Upper lobe of left lung (tissue), 6 donors: ENCODE measurements around the gene KCNIP4. TPM values are rescaled to one million over a fixed set of nuclear protein-coding genes. Genes with fewer than 3 reads are reported as not detected.

Experiments
- ATAC-seq, 2 donors: fragments of 200-7000 bp; cut with Tn5 transposase; one replicate each; pipeline ENCODE4 v1.9.1; 2022; ENCODE audit warnings: mild to moderate bottlenecking in 2 of 2, moderate library complexity in 2 of 2; ENCODE audit not compliant: low FRiP score in 2 of 2
- DNase-seq, 2 donors: peaks; one replicate each; pipeline ENCODE4 v3.0.0-alpha.2; 2019 to 2020
- H3K27ac ChIP-seq, 4 donors: fragments of 200-600 bp; sonication (generic); one replicate each; pipeline ENCODE4 v1.5.1; 2016 to 2019
- H3K27me3 ChIP-seq, 4 donors: fragments of 200-600 bp; sonication (generic); one replicate each; pipeline ENCODE4 v1.5.1; 2017 to 2019
- H3K36me3 ChIP-seq, 4 donors: fragments of 200-600 bp; sonication (generic); one replicate each; pipeline ENCODE4 v1.5.1; 2016 to 2019
- H3K4me1 ChIP-seq, 4 donors: fragments of 200-600 bp; sonication (generic); one replicate each; pipeline ENCODE4 v1.5.1; 2018 to 2019
- H3K4me3 ChIP-seq, 4 donors: fragments of 200-600 bp; sonication (generic); one replicate each; pipeline ENCODE4 v1.5.1; 2017 to 2019; ENCODE audit warnings: mild to moderate bottlenecking in 2 of 4, moderate library complexity in 1 of 4
- H3K9me3 ChIP-seq, 4 donors: fragments of 200-600 bp; sonication (generic); one replicate each; pipeline ENCODE4 v1.5.1; 2018 to 2019
- EP300 ChIP-seq, 4 donors: sonication (generic); formaldehyde crosslinking; IDR thresholded peaks; one replicate each; pipeline ENCODE4 v1.5.1; 2017; ENCODE audit warnings: antibody characterized with exemption in 4 of 4, control low read depth in 2 of 4
- POLR2A ChIP-seq, 4 donors: fragments of 450-650 bp; IDR thresholded peaks; one replicate each; pipeline ENCODE4 v1.5.1; 2016 to 2017; ENCODE audit warnings: antibody characterized with exemption in 4 of 4, mild to moderate bottlenecking in 2 of 4
- POLR2AphosphoS5 ChIP-seq, 2 donors: sonication (generic); formaldehyde crosslinking; IDR thresholded peaks; one replicate each; pipeline ENCODE4 v1.5.1; 2017; ENCODE audit warnings: antibody characterized with exemption in 2 of 2
- WGBS, 2 donors: methylation state at CpG; one replicate each; pipeline ENCODE4 v1.1.5; 2017 to 2018; 5-methylcytosine and 5-hydroxymethylcytosine counted together
- total RNA-seq, 6 donors: library from RNA; depleted of rRNA in 4 of 6; stranded (reverse); fragments of >200 nt in 4 of 6; gene quantifications; one replicate each; pipeline versions ENCODE4 v1.1.0 to v1.2.1, GENCODE V29; 2016 to 2021
- TF ChIP-seq, protein P1 (sequence below), 6 experiments: fragments of 450-650 bp in 4 of 6; fragments of 200-600 bp in 2 of 6; sonication (generic) in 2 of 6; IDR thresholded peaks; one replicate each; pipeline ENCODE4 v1.5.1; 2016 to 2019; ENCODE audit warnings: antibody characterized with exemption in 6 of 6
- donor health status: DM: no; HTN: no; CAD: no; lungs with moderate emphysema.
- donor health status: DM: no; HTN: yes; CAD: no; lungs with severe emphysema.

Gene KCNIP4
- total RNA-seq, 6 donors from 2014 or later = 0.20 TPM; not detected in 5

DNA sequence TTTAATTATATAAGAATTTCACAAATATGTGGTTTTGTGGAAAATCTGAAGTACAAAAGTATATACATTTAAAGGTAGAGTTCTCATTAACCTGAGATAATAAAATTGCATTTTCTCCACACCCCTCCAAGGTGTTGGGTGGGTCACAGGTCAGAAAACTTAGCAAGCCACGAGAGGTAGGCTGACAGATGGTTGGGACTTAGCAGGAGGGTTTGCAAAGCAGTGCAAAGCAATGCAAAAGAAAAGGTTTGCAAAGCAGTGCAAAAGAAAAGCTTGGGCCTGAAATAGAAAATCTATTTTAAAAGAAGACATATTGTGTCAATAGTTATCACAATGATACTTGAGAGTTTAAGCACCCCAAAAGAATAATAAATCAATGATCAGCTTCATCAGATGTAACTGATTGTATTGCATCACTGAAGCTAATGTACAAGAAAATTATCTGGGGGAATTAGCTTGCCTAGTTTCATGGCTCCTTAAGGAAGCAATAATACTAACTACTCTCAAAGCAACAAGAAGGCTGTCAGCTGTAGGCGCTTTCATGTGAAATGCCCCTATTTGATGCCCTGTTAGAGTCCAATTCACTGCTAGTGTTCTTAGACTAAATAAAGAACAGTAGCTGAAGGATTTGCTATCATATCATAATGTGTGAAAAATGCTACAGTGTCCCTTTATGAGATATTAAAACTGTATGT lies 319.5 kb downstream of the KCNIP4 start:
- no peaks in the 10 kb centered on the region for H3K27me3 ChIP-seq
- DNase-seq (no peak), ATAC-seq (no peak)
- no peak overlapping the region for H3K4me3 ChIP-seq
- 13 to 15% methylated on average over 2 of the region's 2 CpGs for WGBS, 2 donors
- H3K4me1 ChIP-seq = no peaks in the 10 kb centered on the region
- H3K36me3 ChIP-seq = no peaks in the 10 kb centered on the region
- TF ChIP-seq EP300 (IDR thresholded peaks at IDR 0.05) (no peak), POLR2A (IDR thresholded peaks at IDR 0.05) (no peak), POLR2AphosphoS5 (IDR thresholded peaks at IDR 0.05) (no peak)
- TF ChIP-seq, protein P1, sequence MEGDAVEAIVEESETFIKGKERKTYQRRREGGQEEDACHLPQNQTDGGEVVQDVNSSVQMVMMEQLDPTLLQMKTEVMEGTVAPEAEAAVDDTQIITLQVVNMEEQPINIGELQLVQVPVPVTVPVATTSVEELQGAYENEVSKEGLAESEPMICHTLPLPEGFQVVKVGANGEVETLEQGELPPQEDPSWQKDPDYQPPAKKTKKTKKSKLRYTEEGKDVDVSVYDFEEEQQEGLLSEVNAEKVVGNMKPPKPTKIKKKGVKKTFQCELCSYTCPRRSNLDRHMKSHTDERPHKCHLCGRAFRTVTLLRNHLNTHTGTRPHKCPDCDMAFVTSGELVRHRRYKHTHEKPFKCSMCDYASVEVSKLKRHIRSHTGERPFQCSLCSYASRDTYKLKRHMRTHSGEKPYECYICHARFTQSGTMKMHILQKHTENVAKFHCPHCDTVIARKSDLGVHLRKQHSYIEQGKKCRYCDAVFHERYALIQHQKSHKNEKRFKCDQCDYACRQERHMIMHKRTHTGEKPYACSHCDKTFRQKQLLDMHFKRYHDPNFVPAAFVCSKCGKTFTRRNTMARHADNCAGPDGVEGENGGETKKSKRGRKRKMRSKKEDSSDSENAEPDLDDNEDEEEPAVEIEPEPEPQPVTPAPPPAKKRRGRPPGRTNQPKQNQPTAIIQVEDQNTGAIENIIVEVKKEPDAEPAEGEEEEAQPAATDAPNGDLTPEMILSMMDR (IDR thresholded peaks at IDR 0.05) = no peak
- H3K9me3 ChIP-seq = no peaks in the 10 kb centered on the region
- no peak overlapping the region for H3K27ac ChIP-seq

DNA sequence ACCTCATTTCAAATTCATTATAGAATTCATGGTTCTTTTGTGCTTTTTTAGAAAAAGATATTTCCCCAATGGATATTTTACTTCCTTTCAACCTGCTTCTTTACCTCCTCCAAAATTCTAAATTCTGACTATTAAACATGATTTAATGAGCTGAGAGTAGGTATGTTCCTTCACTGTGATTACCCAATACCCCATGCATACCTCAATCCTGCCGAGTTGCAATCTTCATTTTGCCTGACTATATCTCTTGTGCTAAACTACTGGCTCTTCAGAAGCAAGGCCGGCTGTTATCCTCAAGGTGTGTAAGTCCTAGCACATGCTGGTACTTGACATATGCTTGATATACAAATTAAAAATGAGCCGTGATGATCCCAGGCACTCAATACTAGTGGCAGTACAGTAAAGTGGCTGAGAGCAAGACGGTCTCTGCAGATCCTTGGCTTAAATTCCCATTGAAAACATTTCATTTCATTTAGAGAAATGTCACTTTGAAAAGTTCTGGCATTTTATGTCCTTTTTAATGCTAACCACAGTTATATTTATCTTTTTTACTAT lies 320.4 kb downstream of the KCNIP4 start:
- DNase-seq (no peak), ATAC-seq (no peak)
- no peaks in the 10 kb centered on the region for H3K27me3 ChIP-seq
- no peak overlapping the region for H3K27ac ChIP-seq
- H3K9me3 ChIP-seq = no peaks in the 10 kb centered on the region
- TF ChIP-seq, protein P1 (IDR thresholded peaks at IDR 0.05) = no peak
- TF ChIP-seq EP300 (IDR thresholded peaks at IDR 0.05) = no peak
- 76 to 77% methylated on average over 4 of the region's 4 CpGs for WGBS, 2 donors
- H3K4me1 ChIP-seq = no peaks in the 10 kb centered on the region
- no peaks in the 10 kb centered on the region for H3K36me3 ChIP-seq
- H3K4me3 ChIP-seq = no peak overlapping the region

DNA sequence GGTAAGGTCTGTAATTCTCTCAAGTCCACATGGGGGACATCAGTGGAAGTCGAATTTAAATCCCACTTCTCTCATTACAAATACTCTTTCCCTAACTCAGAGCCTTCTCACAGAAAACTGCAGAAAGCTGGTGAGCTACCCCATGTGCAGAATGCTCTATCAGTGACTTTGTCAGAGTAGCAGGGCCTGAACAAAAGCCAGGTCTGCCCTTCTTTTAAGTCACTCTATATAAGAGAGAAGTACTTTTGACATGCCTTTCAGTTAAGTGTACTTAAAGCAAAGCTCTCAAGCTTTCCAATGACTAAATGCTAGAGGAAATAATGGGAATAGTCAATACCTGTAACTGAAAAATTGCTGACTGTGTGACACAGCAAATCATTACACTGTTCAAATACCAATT lies 323.1 kb downstream of the KCNIP4 start:
- Histone ChIP-seq H3K4me3 (no peak overlapping the region), H3K27me3 (no peaks in the 10 kb centered on the region), H3K4me1 (no peaks in the 10 kb centered on the region), H3K9me3 (no peaks in the 10 kb centered on the region), H3K27ac (no peak overlapping the region), H3K36me3 (no peaks in the 10 kb centered on the region)
- ATAC-seq (no peak), DNase-seq (no peak)
- WGBS, 2 donors = 38 to 50% methylated on average over 1 of the region's 1 CpG
- no peak for TF ChIP-seq POLR2A (IDR thresholded peaks at IDR 0.05)
- TF ChIP-seq EP300 (IDR thresholded peaks at IDR 0.05) = no peak
- no peak for TF ChIP-seq POLR2AphosphoS5 (IDR thresholded peaks at IDR 0.05)
- TF ChIP-seq, protein P1 (IDR thresholded peaks at IDR 0.05) = no peak

DNA sequence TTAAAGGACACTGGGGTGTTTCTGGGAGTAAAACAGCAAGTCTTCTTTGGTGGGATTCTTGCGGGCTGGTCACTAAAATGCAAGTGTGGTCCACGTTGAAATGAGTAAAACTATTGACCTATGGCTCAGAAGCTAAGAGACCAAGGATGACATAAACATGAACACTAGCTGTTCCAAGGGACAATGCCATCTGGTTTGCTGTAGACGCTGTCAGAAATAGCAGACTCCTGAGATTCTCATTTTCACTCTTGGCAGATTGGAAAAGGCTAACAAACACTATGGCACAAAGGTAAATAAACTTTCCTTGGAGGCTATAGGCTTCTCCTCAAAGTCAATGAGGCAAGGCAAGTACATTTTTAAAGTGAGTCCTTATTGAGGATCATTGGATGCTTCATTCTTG lies 343.6 kb downstream of the KCNIP4 start:
- Histone ChIP-seq H3K27me3 (no peaks in the 10 kb centered on the region), H3K4me1 (no peaks in the 10 kb centered on the region), H3K9me3 (no peaks in the 10 kb centered on the region), H3K27ac (no peak overlapping the region), H3K4me3 (no peak overlapping the region), H3K36me3 (no peaks in the 10 kb centered on the region)
- TF ChIP-seq EP300 (IDR thresholded peaks at IDR 0.05) = no peak
- TF ChIP-seq, protein P1 (IDR thresholded peaks at IDR 0.05) = no peak
- no peak for TF ChIP-seq POLR2AphosphoS5 (IDR thresholded peaks at IDR 0.05)
- no peak for TF ChIP-seq POLR2A (IDR thresholded peaks at IDR 0.05)
- ATAC-seq (no peak), DNase-seq (no peak)
- 74 to 76% methylated on average over 3 of the region's 3 CpGs for WGBS, 2 donors

DNA sequence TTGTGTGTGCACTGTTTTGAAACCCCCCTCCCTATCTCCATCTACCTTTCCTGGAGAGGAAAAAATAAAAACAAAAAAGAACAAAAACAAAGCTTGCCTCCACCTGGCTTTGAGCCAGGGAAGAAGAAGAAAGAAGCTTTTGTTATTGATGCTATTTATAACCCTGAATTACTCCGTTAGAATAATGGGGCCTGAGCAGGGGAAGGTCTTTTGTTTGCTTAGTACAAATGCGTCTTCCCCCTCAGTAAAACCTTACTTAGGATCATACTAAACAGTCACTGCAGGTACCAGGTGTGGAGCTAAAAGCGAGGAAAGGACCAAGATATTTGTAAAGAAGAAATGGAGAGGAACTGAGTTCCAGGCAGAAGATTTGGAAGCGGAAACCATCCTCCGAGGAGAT lies 352.1 kb downstream of the KCNIP4 start:
- DNase-seq = no peak
- TF ChIP-seq EP300 (IDR thresholded peaks at IDR 0.05) (no peak), POLR2AphosphoS5 (IDR thresholded peaks at IDR 0.05) (no peak), POLR2A (IDR thresholded peaks at IDR 0.05) (no peak)
- TF ChIP-seq, protein P1 (IDR thresholded peaks at IDR 0.05) = no peak
- H3K36me3 ChIP-seq = no peaks in the 10 kb centered on the region
- no peak overlapping the region for H3K27ac ChIP-seq
- 54 to 57% methylated on average over 5 of the region's 5 CpGs for WGBS, 2 donors
- no peak for ATAC-seq
- H3K4me1 ChIP-seq = no peaks in the 10 kb centered on the region
- H3K27me3 ChIP-seq = no peaks in the 10 kb centered on the region
- no peak overlapping the region for H3K4me3 ChIP-seq
- H3K9me3 ChIP-seq = no peaks in the 10 kb centered on the region
